Stimulated activated CD4-positive, alpha-beta T cell treated with anti-CD3 and anti-CD28 coated beads, Interleukin-4, amount 100 ng/mL, for 48 hours (primary cell): ENCODE measurements around the gene SBF1.
A peak's percentile ranks its signal among the peaks of the same experiment; 100 is the strongest.

ENCODE experiments used
- DNase-seq, 2 donors: peaks; one replicate each; pipeline ENCODE4 v3.0.0-alpha.2; 2020; ENCODE audit warnings: low read depth in 2 of 2

The SBF1 gene

DNA sequence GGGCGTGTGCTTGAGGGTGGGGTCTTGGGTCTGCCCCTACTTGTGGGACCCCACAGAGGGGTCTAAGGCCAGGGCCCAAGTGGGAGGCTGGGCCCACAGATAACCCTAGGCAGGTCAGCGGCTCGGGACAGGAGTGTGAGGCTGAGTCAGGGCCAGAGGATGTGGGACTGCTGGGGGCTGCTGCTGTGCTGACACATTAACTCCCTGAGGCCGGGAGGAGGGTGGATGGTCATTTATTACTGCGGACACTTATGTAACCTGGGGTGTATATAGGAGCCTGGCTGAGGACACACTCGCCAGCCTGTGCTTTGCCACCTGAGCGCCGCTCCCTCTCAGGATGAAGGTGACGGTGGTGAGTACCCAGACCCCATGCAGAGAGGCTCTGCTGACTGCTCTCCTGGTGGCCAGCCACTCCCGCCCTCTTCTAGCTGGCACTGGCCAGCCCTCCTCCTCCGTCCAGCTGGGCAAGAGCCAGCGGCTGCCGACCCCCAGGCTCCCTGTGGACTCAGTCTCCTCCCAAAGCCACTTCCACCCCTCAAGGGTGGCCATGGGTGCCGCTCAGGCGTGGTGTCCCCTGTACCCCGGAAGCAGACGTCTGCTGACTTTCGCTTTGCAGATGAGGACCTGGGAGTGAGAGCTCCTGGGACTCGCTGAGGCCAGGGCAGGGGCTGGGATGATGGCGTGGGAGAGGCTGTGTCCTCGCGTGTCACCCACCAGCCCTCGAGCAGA is 11.9 kb upstream of the SBF1 start, which contains the start of gene MIOX:
MIOX (plus strand) TSS at position 299 of the 729 bp plus-strand sequence; CDS start at position 338, 39 bp downstream.
- no peak for DNase-seq

DNA sequence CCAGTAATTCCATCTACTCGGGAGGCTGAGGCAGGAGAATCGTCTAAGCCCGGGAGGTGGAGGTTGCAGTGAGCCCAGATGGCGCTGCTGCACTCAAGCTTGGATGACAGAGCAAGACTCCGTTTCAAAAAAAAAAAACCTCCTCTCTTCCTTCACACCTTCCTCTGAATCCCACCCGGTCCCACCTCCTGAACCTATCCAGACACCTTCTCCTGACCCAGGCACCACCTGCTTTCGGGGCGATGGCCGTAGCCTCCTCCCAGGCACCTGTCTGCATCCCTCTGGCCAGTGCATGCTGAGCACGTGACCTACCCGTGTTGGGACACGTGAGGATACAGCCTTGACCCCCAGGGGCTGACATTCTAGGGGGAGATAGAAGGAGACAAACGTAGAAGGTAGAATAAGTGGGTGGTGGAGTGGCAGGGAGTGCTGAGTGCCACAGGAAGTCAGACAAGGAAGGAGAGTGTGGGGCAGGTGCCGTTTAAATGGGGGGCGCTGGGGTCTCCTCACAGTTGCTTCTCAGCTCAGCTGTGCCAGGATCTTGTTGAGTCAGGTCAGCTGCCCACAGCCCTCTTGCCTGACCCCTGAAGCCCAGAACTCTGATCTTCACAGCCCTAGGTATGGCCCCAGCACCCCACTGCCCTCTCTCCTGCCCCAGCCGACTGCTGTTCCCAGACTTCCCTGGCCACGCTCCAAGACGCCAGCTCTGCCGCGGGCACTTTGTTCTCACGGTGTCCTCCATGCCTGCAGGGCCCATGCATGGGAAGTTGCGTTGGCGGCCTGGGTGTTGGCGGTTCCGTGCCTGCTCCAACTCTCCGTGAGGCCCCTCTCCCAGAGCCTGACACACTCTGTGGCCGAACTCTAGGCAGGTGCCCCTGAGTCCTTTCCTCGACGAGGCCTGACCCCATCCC is 10.6 kb upstream of the SBF1 start:
- DNase-seq, result no peak

DNA sequence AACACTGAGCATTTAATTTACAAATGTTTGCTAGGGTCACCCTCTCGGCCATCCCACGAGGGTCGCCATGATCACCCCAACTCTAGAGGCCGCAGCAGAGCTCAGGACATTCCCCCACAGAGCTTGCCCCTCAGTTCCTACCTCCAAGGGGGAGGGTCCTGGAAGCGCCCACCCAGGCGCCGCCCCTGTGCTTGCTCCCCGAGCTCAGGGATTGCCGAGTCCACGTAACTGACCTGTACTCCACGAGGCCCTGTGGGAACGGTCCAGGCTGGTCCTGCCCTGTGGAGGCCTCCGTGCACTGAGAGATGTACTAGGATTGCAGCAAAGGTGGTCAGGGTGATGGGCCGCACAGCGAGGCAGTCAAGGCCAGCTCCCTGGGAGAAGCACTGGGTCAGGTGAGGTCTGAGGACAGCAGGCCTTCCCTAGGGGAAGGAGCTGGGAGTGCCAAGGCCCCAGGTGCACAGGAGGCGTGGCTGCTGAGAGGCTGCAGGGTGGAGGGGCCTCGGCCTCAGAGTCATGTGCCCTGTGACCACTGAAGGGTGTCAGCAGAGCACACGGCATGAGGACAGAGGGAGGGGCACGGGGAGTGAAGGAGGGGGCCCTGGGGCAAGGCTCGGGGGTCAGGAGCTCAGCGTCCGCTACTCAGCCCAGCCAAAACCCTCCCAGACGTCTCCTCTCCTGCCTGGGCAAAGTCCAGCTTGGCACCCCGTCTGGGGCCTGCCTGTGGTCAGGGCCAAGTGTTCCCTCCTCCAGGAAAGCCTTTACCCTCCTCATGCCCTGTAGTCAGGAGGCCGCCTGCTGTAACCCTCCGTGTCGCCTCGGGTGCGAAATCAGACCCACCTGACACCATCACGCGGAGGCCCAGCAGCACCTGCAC is 9.4 kb upstream of the SBF1 start:
- DNase-seq, result no peak

DNA sequence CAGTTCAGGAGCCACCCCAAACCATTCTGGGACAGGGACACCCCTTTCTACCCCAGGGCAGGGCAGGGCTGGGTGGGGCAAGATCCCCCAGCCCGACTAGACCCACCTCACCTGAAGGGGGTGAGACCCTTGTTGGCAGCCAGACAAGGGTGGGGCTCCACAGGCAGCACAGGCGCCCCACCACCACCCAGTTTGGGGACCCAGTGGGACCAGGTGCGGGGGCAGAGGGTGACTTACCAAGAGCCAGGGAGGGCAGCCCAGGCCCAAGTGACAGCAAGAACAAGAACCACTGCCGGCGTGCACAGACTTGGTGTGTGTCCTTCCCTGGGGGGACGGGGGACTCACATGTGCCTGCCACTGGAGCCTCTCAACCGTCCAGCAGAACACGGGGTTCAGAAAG is 8.7 kb upstream of the SBF1 start:
- no peak for DNase-seq

DNA sequence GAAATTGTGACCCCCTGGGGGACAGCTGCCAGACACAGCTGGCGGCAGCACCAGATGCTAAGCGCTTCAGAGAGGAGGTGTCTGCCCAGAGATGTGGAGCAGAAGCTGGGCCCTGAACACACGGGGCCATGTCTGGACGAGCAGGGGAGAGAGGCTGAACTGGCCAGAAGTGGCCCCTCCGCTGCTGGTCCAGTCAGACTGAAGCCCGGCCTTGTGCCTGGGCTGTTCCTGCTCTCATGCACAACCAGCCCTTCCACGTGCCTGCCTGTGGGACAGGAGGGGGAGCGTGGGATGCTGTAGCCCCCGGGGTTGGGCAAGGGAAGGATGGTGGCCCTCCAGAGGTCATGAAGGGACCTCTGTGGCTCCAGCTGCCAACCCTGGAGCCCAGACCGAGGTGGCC is 8.3 kb upstream of the SBF1 start:
- DNase-seq, result no peak

DNA sequence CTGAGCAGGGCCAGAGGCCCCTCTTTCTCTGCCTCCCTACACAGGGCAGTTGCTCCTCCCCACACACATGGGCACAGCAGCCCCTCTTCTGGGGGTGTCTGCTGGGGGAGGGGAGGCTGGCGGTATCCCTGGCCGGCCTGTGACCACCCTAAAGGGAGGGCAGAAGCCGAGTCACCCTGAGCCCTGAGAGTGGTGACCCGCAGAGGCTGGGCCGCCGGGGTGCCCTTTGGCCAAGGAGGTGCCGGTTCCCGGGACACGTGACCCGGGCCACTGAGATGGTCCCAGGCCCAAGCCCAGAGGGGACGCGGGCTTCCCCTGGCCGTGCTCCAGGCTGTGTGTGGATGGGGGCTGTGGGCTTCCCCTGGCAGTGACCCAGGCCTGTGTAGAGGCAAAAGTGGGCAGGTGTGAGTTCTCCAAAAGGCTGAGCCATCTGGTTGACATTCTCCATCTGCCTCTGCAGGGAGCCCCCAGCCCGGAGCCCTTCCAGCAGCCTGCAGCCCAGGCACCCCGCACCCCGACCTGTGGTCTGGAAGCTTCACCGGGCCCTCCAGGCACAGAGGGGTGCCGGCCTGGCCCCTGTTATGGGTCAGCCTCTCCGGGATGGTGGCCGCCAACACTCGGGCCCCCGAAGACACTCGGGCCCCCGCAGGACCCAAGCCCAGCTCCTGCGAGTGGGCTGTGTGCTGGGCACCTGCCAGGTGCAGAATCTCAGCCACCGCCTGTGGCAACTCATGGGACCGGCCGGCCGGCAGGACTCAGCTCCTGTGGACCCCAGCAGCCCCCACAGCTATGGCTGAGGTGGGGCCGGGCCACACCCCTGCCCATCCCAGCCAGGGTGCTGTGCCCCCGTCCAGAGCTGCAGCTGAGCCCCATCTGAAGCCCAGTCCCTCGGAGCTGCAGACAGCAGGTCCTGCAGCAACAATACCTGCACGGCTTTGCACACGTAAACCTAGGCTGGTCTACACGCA is 7.6 kb upstream of the SBF1 start:
- no peak for DNase-seq

DNA sequence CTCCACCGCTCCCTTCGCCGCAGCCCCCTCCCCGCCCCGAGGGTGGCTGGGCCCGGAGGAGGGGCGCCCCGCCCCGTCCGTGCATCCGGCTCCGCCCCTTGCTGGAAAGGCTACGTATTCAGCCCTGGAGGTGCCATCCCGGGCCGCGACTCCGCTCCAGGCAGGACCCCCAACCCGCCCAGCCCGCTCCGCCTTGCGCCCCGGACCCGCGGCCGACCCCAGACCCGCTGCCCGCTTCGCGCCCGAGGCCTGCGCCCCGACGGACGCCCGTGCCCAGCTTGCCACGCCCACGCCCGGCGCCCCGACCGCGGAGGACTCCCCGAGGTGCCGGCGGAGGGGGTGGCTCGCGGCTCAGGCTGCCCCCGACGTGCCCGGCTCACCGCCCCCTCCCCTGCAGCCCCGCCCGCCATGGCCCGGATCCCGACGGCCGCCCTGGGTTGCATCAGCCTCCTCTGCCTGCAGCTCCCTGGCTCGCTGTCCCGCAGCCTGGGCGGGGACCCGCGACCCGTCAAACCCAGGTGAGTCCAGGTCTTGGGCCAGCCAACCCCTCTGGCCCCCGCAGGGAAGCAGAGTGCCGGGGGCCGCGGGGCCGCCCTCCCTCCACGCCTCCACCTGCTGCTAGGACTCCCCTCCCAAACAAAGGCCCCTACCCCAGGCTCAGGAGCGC is 6.7 kb upstream of the SBF1 start, which contains the start of gene ADM2:
ADM2 (plus strand) TSS at position 104 of the 667 bp plus-strand sequence; CDS start at position 409, 305 bp downstream.
- DNase-seq, result peak; percentile 42 to 59

DNA sequence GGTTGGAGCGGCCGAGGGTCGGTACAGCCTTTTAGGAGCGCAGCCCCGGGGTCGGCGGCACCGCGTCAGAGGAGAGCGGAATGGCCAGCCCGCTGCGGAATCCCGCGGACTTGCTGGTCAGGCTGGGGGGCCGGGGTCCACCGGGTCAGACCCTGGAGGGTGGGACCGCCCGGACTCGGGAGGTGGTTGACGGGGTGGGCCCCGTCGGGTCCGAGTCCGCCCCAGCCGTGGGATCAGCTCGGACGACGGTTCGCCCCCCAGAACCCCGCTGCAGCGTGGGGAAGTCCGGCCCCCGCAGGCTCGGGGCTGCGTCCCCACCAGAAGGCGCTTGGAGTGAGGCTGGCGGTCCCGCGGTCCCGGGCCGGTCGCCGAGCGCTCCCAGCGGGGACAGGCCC is 6.2 kb upstream of the SBF1 start:
- no peak for DNase-seq

DNA sequence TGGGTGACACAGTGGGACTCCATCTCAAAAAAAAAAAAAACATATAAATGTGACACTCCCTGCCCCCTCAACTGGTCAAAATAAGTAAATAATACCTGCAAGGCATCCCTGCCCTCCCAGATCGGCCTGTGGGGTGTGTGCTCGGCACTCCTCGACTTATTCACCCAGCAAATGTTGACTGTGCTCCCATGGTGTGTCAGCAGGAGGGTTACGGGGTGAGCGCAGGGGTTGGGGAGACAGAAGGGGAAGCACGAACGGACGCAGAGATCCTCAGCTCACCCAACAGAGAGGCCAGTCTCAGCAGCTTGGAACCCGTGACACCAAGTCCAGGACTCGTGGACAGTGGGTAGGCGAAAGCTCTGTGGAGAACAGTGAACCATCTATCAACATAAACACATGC is 4.9 kb upstream of the SBF1 start:
- DNase-seq, result no peak

DNA sequence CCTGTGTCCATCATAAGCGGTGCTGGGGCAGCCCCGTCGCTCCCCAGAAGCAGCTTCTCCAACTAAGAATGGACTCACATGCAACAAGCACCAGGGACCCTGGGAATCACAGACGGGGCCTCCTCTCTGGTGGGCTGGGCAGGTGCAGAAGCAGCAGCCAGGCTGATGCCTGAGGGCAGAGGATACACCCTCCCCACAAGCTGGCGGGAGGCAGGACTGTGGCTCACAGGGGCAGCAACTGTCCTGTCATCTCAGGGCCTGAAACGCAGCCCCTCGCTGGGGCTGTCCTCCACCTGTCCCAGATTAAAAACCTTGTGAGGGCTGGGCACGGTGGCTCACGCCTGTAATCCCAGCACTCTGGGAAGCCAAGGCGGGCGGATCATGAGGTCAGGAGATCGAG is 3.1 kb upstream of the SBF1 start:
- DNase-seq, result no peak

DNA sequence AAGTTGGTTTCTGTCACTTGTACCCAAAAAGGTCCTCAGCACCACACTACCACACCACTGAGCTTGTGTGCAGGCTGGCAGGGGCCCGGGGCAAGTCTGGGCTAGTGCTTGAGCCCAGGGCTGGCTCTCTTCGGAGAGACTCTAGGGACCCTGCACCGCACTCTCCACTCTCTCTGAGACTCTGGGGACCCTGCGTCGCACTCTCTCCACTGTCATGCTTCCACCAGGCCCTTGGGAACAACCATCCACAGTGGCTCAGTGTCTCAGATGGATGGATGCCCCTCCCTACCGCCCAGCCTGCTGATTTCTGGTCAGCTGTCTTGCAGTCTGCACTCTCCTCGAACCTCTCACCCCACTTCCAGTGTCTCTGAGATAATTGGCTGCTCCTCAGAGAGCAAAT is 2.0 kb upstream of the SBF1 start:
- no peak for DNase-seq

DNA sequence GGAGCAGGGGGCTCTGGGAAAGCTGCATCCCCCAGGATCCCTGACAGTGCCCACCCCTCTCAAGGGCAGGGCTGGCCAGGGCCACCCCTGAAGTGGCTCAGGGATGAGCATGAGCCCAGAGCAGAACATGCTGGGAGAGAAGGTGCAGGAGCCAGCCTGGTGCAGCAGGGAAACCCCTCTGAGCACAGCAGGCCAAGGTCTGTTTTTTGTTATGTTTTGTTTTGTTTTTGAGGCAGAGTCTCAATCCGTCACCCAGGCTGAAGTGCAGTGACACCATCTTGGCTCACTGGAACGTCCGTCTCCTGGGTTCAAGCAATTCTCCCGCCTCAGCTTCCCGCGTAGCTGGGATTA is 792 bp upstream of the SBF1 start:
- DNase-seq, result no peak

DNA sequence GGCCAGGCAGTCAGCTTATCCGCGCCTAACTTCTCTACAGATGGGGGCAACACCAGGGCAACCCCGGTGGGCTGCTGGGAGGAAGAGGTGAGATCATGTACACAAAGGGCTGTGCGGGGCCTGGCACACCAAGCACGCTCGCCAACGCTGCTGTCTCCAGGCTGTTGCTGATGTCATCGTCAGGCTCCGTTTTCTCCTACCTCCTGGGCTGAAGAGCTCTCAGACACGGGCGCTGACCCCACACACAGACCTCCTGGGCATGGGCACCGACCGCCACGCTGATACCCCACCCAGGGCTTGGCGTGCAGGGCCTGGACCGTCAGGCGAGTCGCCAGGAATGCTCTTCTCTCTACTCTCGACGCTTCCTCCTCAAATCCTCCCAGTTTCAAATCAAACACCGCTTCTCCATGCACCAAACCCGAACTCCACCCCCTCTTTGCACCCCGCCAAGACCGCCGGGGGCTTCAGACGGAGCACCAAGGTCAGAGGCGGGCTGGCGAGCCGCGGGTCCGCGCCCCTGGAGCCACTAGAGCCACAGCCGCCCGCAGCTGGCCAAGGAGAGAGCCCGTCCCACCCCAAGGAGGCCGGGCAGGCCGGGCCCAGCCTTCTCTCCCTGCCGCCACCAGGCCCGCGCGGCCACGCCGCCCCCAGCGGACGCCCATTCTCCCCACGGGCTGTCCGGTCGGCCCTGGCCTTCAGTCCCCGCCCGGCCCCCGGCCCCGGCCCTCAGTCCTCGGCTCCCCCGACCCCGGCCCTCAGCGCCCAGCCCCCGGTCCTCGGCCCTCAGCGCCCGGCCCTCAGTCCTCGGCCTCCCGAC is 772 bp downstream of the SBF1 start:
- DNase-seq, result peak in 1 of 2 donors; percentile 27

DNA sequence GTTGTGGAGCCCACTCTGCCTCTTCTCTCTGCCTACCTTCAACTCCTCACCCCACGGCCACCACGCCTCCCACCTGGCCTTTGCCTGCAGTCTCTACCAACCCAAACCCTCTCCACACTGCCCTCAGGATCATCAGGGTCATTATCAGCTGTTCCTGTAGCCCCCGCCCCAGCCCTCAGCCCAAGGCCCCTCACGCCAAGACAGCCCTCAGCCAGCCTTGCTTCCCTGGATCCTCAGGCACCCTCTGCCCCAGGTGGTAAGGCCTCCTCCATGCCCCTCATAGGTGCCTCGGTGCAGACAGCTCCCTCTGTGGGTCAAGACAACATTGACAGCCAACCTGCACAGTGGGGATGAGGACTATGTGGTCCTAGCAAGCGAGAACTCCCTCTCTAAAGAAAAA is 1.7 kb downstream of the SBF1 start:
- peak; percentile 34 to 44 for DNase-seq

DNA sequence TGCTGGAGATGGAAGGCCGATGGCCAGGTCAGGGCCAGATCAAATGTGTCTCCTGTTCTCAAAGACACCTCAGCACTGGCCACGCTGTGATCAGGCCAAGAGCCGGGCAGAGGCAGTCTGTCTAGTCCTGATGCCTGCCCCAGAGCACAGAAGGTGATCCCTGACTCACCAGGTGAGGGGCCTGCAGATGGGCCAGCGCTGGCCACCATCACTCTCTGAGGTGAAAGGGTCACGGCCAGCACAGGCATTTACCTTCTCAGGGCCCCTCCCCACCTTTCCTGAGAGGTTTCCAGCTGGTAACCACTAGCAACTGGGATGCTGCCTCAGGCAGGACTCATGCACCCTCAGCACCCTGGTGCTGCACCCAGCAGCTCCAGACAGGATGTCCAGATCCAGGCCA is 2.9 kb downstream of the SBF1 start:
- no peak for DNase-seq

DNA sequence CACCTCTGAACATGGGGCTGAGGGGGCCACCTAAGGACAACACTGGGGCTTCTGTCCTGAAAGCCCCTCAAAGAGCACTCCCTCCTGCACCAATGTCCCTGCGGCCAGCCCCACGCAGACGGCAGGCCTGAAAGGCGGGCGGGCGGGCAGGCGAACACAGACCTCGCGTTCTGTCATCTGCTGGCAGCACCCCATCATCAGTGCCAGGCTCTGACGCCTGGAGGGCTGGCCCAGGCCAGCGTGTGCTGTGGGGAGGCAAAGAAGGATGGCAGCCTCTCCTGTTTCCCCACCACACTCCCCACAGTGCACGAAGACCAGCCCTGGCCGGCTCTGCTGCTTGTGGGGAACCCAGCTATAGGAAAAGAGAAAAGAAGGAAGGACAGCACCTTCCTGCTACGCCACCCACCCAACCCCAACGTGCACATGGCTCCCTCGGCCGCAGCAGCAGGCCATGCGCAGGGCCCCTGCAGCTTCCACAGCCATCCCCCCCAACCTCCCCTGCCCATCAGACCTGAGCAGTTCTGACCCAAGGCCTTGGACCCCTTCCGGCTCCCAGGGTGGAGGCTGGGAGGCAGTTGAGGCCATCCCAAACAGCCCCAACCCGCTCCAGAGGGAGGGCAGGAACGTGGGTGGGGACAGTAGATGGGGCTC is 3.5 kb downstream of the SBF1 start:
- DNase-seq, result no peak

DNA sequence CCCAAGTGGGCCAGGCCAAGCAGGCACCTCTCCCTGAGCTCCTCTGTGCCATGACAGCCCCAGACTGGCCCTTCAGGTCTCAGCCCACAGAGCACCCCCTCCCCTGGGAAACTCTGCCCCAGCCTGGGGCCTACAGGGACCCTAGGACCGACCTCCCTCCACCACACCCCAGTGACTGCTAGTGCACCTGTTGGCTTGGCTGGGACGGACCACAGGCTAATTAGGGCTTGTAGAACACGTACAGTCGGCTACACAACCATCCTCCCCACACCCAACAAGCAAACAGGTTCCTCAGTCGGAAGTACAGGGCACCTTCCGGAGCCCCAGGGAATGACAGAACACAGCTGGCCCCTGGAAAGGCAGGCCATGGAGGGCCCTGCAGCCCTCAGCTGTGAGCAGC is 4.3 kb downstream of the SBF1 start:
- no peak for DNase-seq

DNA sequence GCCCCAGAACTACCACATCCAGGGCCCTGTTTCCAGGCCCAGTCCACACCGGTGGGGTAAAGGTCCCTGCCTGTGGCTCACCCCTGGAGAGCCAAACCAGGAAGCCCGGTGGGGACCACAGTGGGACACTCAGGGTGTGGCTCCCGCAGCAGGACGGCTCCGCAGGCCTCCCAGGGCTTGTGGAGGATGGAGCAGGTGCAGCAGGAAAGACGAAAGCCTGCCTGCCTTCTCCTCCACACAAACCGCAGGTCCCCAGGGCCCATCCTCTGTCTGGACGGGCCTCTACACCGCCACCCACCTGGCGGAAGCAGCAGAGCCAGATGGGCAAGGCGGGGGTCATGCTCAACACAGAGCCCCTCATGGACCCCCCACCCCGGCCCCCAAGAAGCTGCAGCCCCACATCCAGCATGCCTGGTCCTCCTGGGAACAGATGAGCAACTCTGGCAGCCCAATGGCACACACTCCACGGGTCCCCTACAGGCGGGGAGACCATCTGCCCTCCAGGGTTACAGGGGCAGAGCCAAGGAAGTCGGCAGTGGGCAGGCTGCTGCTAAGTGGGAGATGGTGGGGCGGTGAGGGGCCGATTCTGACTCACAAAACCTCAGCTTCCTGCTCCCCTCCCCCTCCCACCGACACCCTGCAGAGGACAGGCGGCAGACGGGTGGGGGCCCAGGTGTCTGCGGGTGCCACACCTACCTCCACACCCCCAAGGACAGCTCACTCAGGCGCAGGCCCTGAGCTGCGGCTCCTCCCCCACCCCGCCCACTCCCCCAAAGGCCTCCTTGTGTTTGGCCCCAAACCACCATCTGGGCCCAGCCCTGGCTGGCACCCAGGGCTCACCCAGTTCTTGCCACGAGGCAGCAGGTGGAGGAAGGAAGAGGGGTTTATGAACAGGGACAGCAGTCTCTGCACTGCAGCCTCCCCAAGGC is 5.2 kb downstream of the SBF1 start:
- DNase-seq, result peak; percentile 87 to 88
